ENCODE measurements around the gene ZBTB49.

Gene ZBTB49

GRCh38 chr4:4326166-4326565 is 36.1 kb downstream of the ZBTB49 start:
- H3K4me3 Mint-ChIP-seq: no peak overlapping the region
- no peaks in the 10 kb centered on the region for H3K4me1 Mint-ChIP-seq (ENCODE audit: low read depth)
- no peaks in the 10 kb centered on the region for H3K27me3 Mint-ChIP-seq (ENCODE audit: low read depth)
- no peak overlapping the region for H3K27ac Mint-ChIP-seq
- no peaks in the 10 kb centered on the region for H3K9me3 Mint-ChIP-seq
- peaks cover 8% of the 10 kb centered on the region for H3K36me3 Mint-ChIP-seq (ENCODE audit: low read depth)

GRCh38 chr4:4327652-4328121 is 37.6 kb downstream of the ZBTB49 start:
- Mint-ChIP-seq H3K36me3 (ENCODE audit: low read depth) (peaks cover under 1% of the 10 kb centered on the region), H3K4me1 (ENCODE audit: low read depth) (no peaks in the 10 kb centered on the region), H3K4me3 (no peak overlapping the region), H3K27me3 (ENCODE audit: low read depth) (no peaks in the 10 kb centered on the region), H3K27ac (no peak overlapping the region), H3K9me3 (no peaks in the 10 kb centered on the region)

GRCh38 chr4:4328206-4328605 is 38.2 kb downstream of the ZBTB49 start:
- H3K27ac Mint-ChIP-seq: no peak overlapping the region
- H3K27me3 Mint-ChIP-seq (ENCODE audit: low read depth): no peaks in the 10 kb centered on the region
- H3K9me3 Mint-ChIP-seq: no peaks in the 10 kb centered on the region
- no peaks in the 10 kb centered on the region for H3K4me1 Mint-ChIP-seq (ENCODE audit: low read depth)
- H3K4me3 Mint-ChIP-seq: no peak overlapping the region
- H3K36me3 Mint-ChIP-seq (ENCODE audit: low read depth): no peaks in the 10 kb centered on the region

GRCh38 chr4:4328840-4329239 is 38.8 kb downstream of the ZBTB49 start:
- H3K4me3 Mint-ChIP-seq: no peak overlapping the region
- H3K4me1 Mint-ChIP-seq (ENCODE audit: low read depth): no peaks in the 10 kb centered on the region
- H3K27me3 Mint-ChIP-seq (ENCODE audit: low read depth): no peaks in the 10 kb centered on the region
- H3K27ac Mint-ChIP-seq: no peak overlapping the region
- H3K9me3 Mint-ChIP-seq: no peaks in the 10 kb centered on the region
- no peaks in the 10 kb centered on the region for H3K36me3 Mint-ChIP-seq (ENCODE audit: low read depth)

GRCh38 chr4:4329496-4329895 is 39.4 kb downstream of the ZBTB49 start:
- no peak overlapping the region for H3K27ac Mint-ChIP-seq
- H3K36me3 Mint-ChIP-seq (ENCODE audit: low read depth): no peaks in the 10 kb centered on the region
- no peaks in the 10 kb centered on the region for H3K27me3 Mint-ChIP-seq (ENCODE audit: low read depth)
- peaks cover under 1% of the 10 kb centered on the region for H3K4me1 Mint-ChIP-seq (ENCODE audit: low read depth)
- no peaks in the 10 kb centered on the region for H3K9me3 Mint-ChIP-seq
- no peak overlapping the region for H3K4me3 Mint-ChIP-seq

- H3K36me3 Mint-ChIP-seq (ENCODE audit: low read depth): no peaks in the 10 kb centered on the region
- no peak overlapping the region for H3K27ac Mint-ChIP-seq
- no peaks in the 10 kb centered on the region for H3K27me3 Mint-ChIP-seq (ENCODE audit: low read depth)
- no peak overlapping the region for H3K4me3 Mint-ChIP-seq
- H3K4me1 Mint-ChIP-seq (ENCODE audit: low read depth): peaks cover 8% of the 10 kb centered on the region
- no peaks in the 10 kb centered on the region for H3K9me3 Mint-ChIP-seq
These were observed 40.7 kb downstream of the ZBTB49 start for GRCh38 chr4:4330794-4331193.

- Mint-ChIP-seq H3K9me3 (no peaks in the 10 kb centered on the region), H3K4me1 (ENCODE audit: low read depth) (peaks cover 8% of the 10 kb centered on the region), H3K36me3 (ENCODE audit: low read depth) (no peaks in the 10 kb centered on the region), H3K27me3 (ENCODE audit: low read depth) (peaks cover 2% of the 10 kb centered on the region), H3K27ac (no peak overlapping the region), H3K4me3 (no peak overlapping the region)
These were observed 42.5 kb downstream of the ZBTB49 start for GRCh38 chr4:4332529-4332928.

- H3K27ac Mint-ChIP-seq: no peak overlapping the region
- H3K4me1 Mint-ChIP-seq (ENCODE audit: low read depth): peaks cover 8% of the 10 kb centered on the region
- no peaks in the 10 kb centered on the region for H3K9me3 Mint-ChIP-seq
- H3K27me3 Mint-ChIP-seq (ENCODE audit: low read depth): peaks cover 3% of the 10 kb centered on the region
- H3K36me3 Mint-ChIP-seq (ENCODE audit: low read depth): no peaks in the 10 kb centered on the region
- H3K4me3 Mint-ChIP-seq: no peak overlapping the region
These were observed 43.2 kb downstream of the ZBTB49 start for GRCh38 chr4:4333265-4333706.

- Mint-ChIP-seq H3K4me1 (ENCODE audit: low read depth) (peaks cover 8% of the 10 kb centered on the region), H3K36me3 (ENCODE audit: low read depth) (no peaks in the 10 kb centered on the region), H3K9me3 (no peaks in the 10 kb centered on the region), H3K27ac (no peak overlapping the region), H3K27me3 (ENCODE audit: low read depth) (peaks cover 3% of the 10 kb centered on the region), H3K4me3 (no peak overlapping the region)
These were observed 44.9 kb downstream of the ZBTB49 start for GRCh38 chr4:4334798-4335520.

- Mint-ChIP-seq H3K27ac (no peak overlapping the region), H3K27me3 (ENCODE audit: low read depth) (peaks cover 3% of the 10 kb centered on the region), H3K4me1 (ENCODE audit: low read depth) (peaks cover 8% of the 10 kb centered on the region), H3K4me3 (no peak overlapping the region), H3K9me3 (no peaks in the 10 kb centered on the region), H3K36me3 (ENCODE audit: low read depth) (no peaks in the 10 kb centered on the region)
These were observed 48.4 kb downstream of the ZBTB49 start for GRCh38 chr4:4338210-4339001.

GRCh38 chr4:4339504-4340085 is 49.5 kb downstream of the ZBTB49 start:
- no peak overlapping the region for H3K27ac Mint-ChIP-seq
- no peaks in the 10 kb centered on the region for H3K36me3 Mint-ChIP-seq (ENCODE audit: low read depth)
- no peak overlapping the region for H3K4me3 Mint-ChIP-seq
- H3K9me3 Mint-ChIP-seq: no peaks in the 10 kb centered on the region
- peaks cover 6% of the 10 kb centered on the region for H3K4me1 Mint-ChIP-seq (ENCODE audit: low read depth)
- peaks cover 3% of the 10 kb centered on the region for H3K27me3 Mint-ChIP-seq (ENCODE audit: low read depth)

GRCh38 chr4:4341861-4342650 is 52.0 kb downstream of the ZBTB49 start:
- H3K4me3 Mint-ChIP-seq: no peak overlapping the region
- peaks cover 3% of the 10 kb centered on the region for H3K27me3 Mint-ChIP-seq (ENCODE audit: low read depth)
- H3K36me3 Mint-ChIP-seq (ENCODE audit: low read depth): no peaks in the 10 kb centered on the region
- no peaks in the 10 kb centered on the region for H3K4me1 Mint-ChIP-seq (ENCODE audit: low read depth)
- H3K9me3 Mint-ChIP-seq: no peaks in the 10 kb centered on the region
- H3K27ac Mint-ChIP-seq: no peak overlapping the region

GRCh38 chr4:4343038-4343437 is 53.0 kb downstream of the ZBTB49 start:
- H3K27ac Mint-ChIP-seq: no peak overlapping the region
- H3K4me3 Mint-ChIP-seq: no peak overlapping the region
- H3K9me3 Mint-ChIP-seq: no peaks in the 10 kb centered on the region
- H3K27me3 Mint-ChIP-seq (ENCODE audit: low read depth): no peaks in the 10 kb centered on the region
- no peaks in the 10 kb centered on the region for H3K36me3 Mint-ChIP-seq (ENCODE audit: low read depth)
- H3K4me1 Mint-ChIP-seq (ENCODE audit: low read depth): peaks cover 7% of the 10 kb centered on the region

GRCh38 chr4:4344915-4345527 is 55.0 kb downstream of the ZBTB49 start:
- Mint-ChIP-seq H3K4me3 (no peak overlapping the region), H3K9me3 (peaks cover 10% of the 10 kb centered on the region), H3K27me3 (ENCODE audit: low read depth) (no peaks in the 10 kb centered on the region), H3K27ac (no peak overlapping the region), H3K36me3 (ENCODE audit: low read depth) (peaks cover 5% of the 10 kb centered on the region), H3K4me1 (ENCODE audit: low read depth) (peaks cover 13% of the 10 kb centered on the region)

All from T-helper 1 cell treated with Interleukin-12 subunit alpha and Interleukin-12 subunit beta and Interleukin-4 antibody, amounts not matched to agents 30 μg/mL and 1 μg/mL, for 36 hours (primary cell).